22Rv1 (cell line): ENCODE measurements around the gene SLC10A1.

Source experiments
- CTCF ChIP-seq: fragments of 450-650 bp; IDR thresholded peaks from 2 replicates; pipeline ENCODE4 v1.5.1; 2017; ENCODE audit warnings: mild to moderate bottlenecking
- ZFX ChIP-seq: fragments of 450-650 bp; IDR thresholded peaks from 2 replicates; pipeline ENCODE4 v1.6.1; 2017; ENCODE audit warnings: antibody characterized with exemption, borderline replicate concordance

- TF ChIP-seq CTCF = no peak
- no peak for TF ChIP-seq ZFX
Measured at GRCh38 chr14:69816216-69816615, 19.2 kb upstream of the SLC10A1 start.
